ENCODE data around the gene UBFD1.

DNA sequence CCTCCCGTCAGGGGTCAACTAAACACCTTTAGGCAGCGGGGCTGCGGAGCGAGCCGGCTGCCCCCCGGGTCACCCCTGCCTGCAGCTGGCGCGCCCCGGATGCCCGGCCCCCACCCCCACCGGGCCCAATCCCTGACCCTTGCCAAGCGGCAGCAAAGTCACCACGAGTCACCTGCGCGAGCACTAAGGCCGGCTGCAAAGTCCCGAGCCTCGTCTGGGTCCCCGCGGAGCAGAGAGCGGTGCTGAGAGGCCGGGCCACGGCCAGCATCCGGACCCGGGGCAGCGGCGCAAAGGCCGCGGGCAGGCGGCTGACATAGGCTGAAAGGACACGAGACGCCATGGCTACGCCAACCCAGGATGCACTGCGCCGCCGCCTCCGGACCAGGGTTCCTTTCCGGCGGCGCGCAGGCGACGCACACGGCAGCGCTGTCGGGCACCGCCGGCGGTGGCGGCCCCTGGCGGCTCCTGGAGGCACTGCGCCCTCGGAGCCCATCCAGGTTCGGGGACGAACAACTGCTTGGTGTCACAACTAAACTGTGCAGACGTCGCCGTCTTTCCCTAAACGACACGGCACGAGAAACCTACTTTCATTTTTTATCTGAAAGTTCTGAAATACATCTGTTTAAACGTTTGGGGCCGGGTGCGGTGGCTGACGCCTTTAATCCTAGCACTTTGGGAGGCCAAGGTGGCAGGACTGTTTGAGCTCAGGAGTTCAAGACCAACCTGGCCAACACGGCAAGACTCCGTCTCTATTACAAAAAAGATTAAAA lies 38.6 kb downstream of the UBFD1 start, which contains the start of gene NDUFAB1:
- TF ChIP-seq CTCF (IDR thresholded peaks at IDR 0.05): peak; percentile 87
- no peak for TF ChIP-seq MAZ (IDR thresholded peaks at IDR 0.05; ENCODE audit: borderline replicate concordance, low read depth, low read length)
- no peak for TF ChIP-seq KDM1A (IDR thresholded peaks at IDR 0.05; ENCODE audit: low read depth)
- TF ChIP-seq ESRRA (IDR thresholded peaks at IDR 0.05; ENCODE audit: borderline replicate concordance, low read length): no peak
- TF ChIP-seq MYC (IDR thresholded peaks at IDR 0.05; ENCODE audit: borderline replicate concordance, low read length): peak; percentile 84
- TF ChIP-seq ZFP36 (IDR thresholded peaks at IDR 0.05; ENCODE audit: borderline replicate concordance, partially characterized antibody): no peak
- peak; percentile 69 for TF ChIP-seq POLR2A (IDR thresholded peaks at IDR 0.05; ENCODE audit: low read length)
- TF ChIP-seq JUNB (IDR thresholded peaks at IDR 0.05): no peak
- TF ChIP-seq RAD21 (conservative IDR thresholded peaks at IDR 0.05 in 1 of 2, IDR thresholded peaks at IDR 0.05 in 1 of 2): peak in 1 of 2 experiments; percentile 24; a peak in 1 of 5 replicates
- TF ChIP-seq, protein P1, sequence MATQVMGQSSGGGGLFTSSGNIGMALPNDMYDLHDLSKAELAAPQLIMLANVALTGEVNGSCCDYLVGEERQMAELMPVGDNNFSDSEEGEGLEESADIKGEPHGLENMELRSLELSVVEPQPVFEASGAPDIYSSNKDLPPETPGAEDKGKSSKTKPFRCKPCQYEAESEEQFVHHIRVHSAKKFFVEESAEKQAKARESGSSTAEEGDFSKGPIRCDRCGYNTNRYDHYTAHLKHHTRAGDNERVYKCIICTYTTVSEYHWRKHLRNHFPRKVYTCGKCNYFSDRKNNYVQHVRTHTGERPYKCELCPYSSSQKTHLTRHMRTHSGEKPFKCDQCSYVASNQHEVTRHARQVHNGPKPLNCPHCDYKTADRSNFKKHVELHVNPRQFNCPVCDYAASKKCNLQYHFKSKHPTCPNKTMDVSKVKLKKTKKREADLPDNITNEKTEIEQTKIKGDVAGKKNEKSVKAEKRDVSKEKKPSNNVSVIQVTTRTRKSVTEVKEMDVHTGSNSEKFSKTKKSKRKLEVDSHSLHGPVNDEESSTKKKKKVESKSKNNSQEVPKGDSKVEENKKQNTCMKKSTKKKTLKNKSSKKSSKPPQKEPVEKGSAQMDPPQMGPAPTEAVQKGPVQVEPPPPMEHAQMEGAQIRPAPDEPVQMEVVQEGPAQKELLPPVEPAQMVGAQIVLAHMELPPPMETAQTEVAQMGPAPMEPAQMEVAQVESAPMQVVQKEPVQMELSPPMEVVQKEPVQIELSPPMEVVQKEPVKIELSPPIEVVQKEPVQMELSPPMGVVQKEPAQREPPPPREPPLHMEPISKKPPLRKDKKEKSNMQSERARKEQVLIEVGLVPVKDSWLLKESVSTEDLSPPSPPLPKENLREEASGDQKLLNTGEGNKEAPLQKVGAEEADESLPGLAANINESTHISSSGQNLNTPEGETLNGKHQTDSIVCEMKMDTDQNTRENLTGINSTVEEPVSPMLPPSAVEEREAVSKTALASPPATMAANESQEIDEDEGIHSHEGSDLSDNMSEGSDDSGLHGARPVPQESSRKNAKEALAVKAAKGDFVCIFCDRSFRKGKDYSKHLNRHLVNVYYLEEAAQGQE (IDR thresholded peaks at IDR 0.05): no peak
- TF ChIP-seq NFE2L2 (conservative IDR thresholded peaks at IDR 0.05; ENCODE audit: low read length): no peak
- peak; percentile 91 for TF ChIP-seq KDM5A (IDR thresholded peaks at IDR 0.05)

All from A549 (cell line).